ENCODE results near the gene VTCN1. TPM values are rescaled to one million over a fixed set of nuclear protein-coding genes. Genes with fewer than 3 reads are reported as not detected.

VTCN1 gene
- polyA plus RNA-seq, 3 donors: not detected

DNA sequence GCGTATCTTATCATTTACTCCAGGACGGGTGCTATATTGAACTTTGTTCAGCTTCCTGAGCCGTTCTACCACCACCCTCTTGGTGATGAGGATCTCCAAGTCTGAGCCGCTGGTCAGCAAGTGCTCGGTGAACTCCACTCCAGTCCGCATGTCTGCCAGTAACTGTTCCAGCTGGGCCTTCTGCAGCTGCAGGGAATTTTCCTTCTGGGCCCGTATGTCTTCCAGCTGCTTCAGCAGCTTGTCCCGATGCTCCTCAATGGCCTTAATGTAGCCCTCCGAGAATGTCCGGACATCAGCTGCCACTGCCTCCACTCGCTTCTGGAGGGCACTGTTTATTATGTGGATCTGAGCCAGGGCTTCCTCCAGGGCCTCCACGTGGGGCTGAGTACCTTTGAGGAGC lies 92.6 kb downstream of the VTCN1 start:
- Mint-ChIP-seq H3K27ac (no peak overlapping the region), H3K9me3 (peaks cover 0 to 4% (median 0%) of the 10 kb centered on the region in 7 donors), H3K27me3 (ENCODE audit: low read depth in 3 of 3) (peaks cover 0 to 13% (median 6%) of the 10 kb centered on the region in 3 donors), H3K4me3 (no peak overlapping the region), H3K4me1 (peaks cover 15% of the 10 kb centered on the region), H3K36me3 (no peaks in the 10 kb centered on the region)
- Histone ChIP-seq H4K20me1 (ENCODE audit: insufficient read depth, low read length) (no peaks in the 10 kb centered on the region), H3K79me2 (ENCODE audit: insufficient read depth, low read length) (no peaks in the 10 kb centered on the region), H3K27me3 (ENCODE audit: control insufficient read depth in 2 of 2, insufficient read depth in 2 of 2, low read length in 2 of 2) (peaks cover 0 to 8% of the 10 kb centered on the region in 2 donors), H3K9ac (ENCODE audit: insufficient read depth, low read length, poor library complexity, severe bottlenecking) (no peak overlapping the region), H3K9me3 (replicated peaks in 1 of 2; ENCODE audit: control insufficient read depth in 1 of 2, insufficient read depth in 1 of 2, low read length in 2 of 2) (no peaks in the 10 kb centered on the region), H3K4me2 (replicated peaks; ENCODE audit: extremely low read depth, low read length, poor library complexity, severe bottlenecking) (no peak overlapping the region), H2AFZ (ENCODE audit: insufficient read depth, low read depth, low read length, poor library complexity, severe bottlenecking) (no peak overlapping the region), H3K4me1 (ENCODE audit: control insufficient read depth in 1 of 2, insufficient read depth in 2 of 2, low read length in 2 of 2) (peaks cover 12 to 15% of the 10 kb centered on the region in 2 donors), H3K36me3 (replicated peaks in 1 of 2; ENCODE audit: control insufficient read depth in 1 of 2, insufficient read depth in 2 of 2, low read length in 2 of 2) (no peaks in the 10 kb centered on the region), H3K4me3 (replicated peaks in 1 of 3; ENCODE audit: low read depth in 2 of 3, low read length in 3 of 3) (no peak overlapping the region), H3K27ac (ENCODE audit: low read depth in 1 of 2, low read length in 2 of 2) (no peak overlapping the region)
- 97% methylated on average over 10 of the region's 12 CpGs for WGBS (ENCODE audit: insufficient coverage)
- DNase-seq: no peak
- intact Hi-C loops (cut with micrococcal nuclease): no loop called here
- TF ChIP-seq, protein P1, sequence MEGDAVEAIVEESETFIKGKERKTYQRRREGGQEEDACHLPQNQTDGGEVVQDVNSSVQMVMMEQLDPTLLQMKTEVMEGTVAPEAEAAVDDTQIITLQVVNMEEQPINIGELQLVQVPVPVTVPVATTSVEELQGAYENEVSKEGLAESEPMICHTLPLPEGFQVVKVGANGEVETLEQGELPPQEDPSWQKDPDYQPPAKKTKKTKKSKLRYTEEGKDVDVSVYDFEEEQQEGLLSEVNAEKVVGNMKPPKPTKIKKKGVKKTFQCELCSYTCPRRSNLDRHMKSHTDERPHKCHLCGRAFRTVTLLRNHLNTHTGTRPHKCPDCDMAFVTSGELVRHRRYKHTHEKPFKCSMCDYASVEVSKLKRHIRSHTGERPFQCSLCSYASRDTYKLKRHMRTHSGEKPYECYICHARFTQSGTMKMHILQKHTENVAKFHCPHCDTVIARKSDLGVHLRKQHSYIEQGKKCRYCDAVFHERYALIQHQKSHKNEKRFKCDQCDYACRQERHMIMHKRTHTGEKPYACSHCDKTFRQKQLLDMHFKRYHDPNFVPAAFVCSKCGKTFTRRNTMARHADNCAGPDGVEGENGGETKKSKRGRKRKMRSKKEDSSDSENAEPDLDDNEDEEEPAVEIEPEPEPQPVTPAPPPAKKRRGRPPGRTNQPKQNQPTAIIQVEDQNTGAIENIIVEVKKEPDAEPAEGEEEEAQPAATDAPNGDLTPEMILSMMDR (IDR thresholded peaks at IDR 0.05): no peak

DNA sequence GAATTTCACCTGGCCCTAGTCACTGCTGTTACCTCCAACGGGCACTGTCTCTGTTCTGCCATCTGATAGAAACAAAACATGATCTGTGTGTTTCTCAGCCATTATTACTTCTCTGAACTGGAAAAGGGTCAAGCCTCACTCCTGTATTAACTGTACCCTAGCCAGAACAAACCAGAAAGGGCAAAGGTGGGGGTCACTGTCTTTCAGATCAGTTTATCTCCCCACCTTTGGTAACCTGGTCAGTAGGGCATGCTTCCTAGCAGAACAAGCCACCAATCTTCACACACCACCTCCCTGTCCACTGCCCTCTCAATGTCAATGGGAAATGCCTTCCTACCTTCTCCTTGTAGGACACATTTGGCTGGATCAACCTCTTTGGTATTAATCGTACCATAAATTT lies 93.0 kb downstream of the VTCN1 start:
- DNase-seq: no peak
- H3K79me2 ChIP-seq (ENCODE audit: insufficient read depth, low read length): no peaks in the 10 kb centered on the region
- H4K20me1 ChIP-seq (ENCODE audit: insufficient read depth, low read length): no peaks in the 10 kb centered on the region
- H3K4me3 ChIP-seq (replicated peaks in 1 of 3; ENCODE audit: low read depth in 2 of 3, low read length in 3 of 3): no peak overlapping the region
- H3K9me3 ChIP-seq (replicated peaks in 1 of 2; ENCODE audit: control insufficient read depth in 1 of 2, insufficient read depth in 1 of 2, low read length in 2 of 2): no peaks in the 10 kb centered on the region
- Mint-ChIP-seq H3K36me3 (no peaks in the 10 kb centered on the region), H3K4me3 (no peak overlapping the region), H3K27ac (no peak overlapping the region), H3K9me3 (peaks cover 0 to 4% (median 0%) of the 10 kb centered on the region in 7 donors), H3K27me3 (ENCODE audit: low read depth in 3 of 3) (peaks cover 0 to 11% (median 4%) of the 10 kb centered on the region in 3 donors), H3K4me1 (peaks cover 14% of the 10 kb centered on the region)
- H3K4me1 ChIP-seq (ENCODE audit: control insufficient read depth in 1 of 2, insufficient read depth in 2 of 2, low read length in 2 of 2): peaks cover 12 to 15% of the 10 kb centered on the region in 2 donors
- H3K27ac ChIP-seq (ENCODE audit: low read depth in 1 of 2, low read length in 2 of 2): no peak overlapping the region
- H3K4me2 ChIP-seq (replicated peaks; ENCODE audit: extremely low read depth, low read length, poor library complexity, severe bottlenecking): no peak overlapping the region
- TF ChIP-seq, protein P1 (IDR thresholded peaks at IDR 0.05): no peak
- H3K36me3 ChIP-seq (replicated peaks in 1 of 2; ENCODE audit: control insufficient read depth in 1 of 2, insufficient read depth in 2 of 2, low read length in 2 of 2): no peaks in the 10 kb centered on the region
- H3K9ac ChIP-seq (ENCODE audit: insufficient read depth, low read length, poor library complexity, severe bottlenecking): no peak overlapping the region
- intact Hi-C loops (cut with micrococcal nuclease): no loop called here
- no peak overlapping the region for H2AFZ ChIP-seq (ENCODE audit: insufficient read depth, low read depth, low read length, poor library complexity, severe bottlenecking)
- H3K27me3 ChIP-seq (ENCODE audit: control insufficient read depth in 2 of 2, insufficient read depth in 2 of 2, low read length in 2 of 2): peaks cover 0 to 7% of the 10 kb centered on the region in 2 donors
- WGBS (ENCODE audit: insufficient coverage): 92% methylated on average over 1 of the region's 2 CpGs
